HG03108 (cell line): ENCODE results near the gene SCIN.
"Not testable (repeated sequence)": the region's sequence is repeated elsewhere in the genome, so short reads cannot be mapped to it uniquely, and the experiment has no call there.

ENCODE experiments used
- ATAC-seq: cut with Tn5 transposase; IDR thresholded peaks from one replicate; pipeline ENCODE4 v1.9.1; 2021; ENCODE audit warnings: moderate library complexity; ENCODE audit not compliant: unreplicated experiment

SCIN gene

GRCh38 chr7:12570534-12571461 is at the start of gene SCIN:
TSS of gene SCIN (plus strand) at chr7:12570720. CDS start at chr7:12570787, 67 bp downstream.
- no peak for ATAC-seq

DNA sequence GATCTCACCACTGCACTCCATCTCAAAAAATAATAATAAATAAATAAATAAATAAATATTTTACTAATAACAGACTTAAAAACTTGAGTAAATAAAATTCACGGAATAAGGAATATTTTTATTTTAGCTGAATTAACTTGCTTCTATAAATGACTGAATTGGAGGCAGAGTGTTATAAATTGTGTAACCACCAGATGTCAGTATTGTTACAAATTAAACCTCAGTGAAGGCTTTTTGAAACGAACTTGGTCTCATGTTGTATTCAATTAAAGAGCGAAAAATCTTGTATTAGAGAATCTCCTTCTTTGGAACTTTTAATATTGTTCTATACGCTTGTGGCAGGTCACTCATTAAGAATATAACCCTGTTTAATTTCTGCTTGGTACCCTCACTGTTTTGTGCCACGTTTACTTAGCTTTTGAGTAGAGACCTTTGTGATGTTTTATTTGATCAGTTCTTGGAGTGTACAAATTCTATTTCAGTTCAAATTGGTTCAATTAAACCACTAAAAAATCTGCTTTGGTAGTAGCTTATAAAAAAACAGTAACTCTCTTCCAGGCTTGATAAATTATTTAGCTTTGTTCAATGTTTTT is 45.6 kb upstream of the SCIN start:
- no peak for ATAC-seq

GRCh38 chr7:12526693-12527092 is 43.8 kb upstream of the SCIN start:
- not testable (repeated sequence) for ATAC-seq

- not testable (repeated sequence) for ATAC-seq
These were observed 42.9 kb upstream of the SCIN start for GRCh38 chr7:12527670-12528069.

- ATAC-seq, result no peak
These were observed 40.4 kb upstream of the SCIN start for GRCh38 chr7:12529971-12530710.

GRCh38 chr7:12531784-12532183 is 38.7 kb upstream of the SCIN start:
- no peak for ATAC-seq

GRCh38 chr7:12534046-12534445 is 36.5 kb upstream of the SCIN start:
- ATAC-seq, result no peak

DNA sequence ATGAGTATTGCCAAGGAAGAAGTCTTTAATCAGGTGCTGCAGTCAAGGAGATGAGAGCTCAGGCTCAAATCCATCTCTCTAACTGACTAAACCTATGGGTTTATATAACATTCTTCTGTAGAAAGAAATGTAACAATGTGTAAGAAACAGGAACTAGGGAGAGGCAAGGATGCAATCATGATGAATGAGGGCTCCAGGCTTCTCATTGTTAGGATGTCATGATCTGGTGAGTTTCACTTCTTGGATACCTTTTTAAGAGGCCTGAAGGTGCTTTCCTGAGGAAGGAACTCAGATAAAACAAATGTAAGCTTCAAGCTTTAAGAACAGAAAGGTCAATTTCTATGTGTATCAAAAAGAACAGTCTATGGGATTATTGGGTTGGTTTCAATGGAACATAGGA is 30.8 kb upstream of the SCIN start:
- ATAC-seq, result no peak

- ATAC-seq, result no peak
These were observed 29.7 kb upstream of the SCIN start for GRCh38 chr7:12540850-12541249.

GRCh38 chr7:12543586-12543985 is 26.9 kb upstream of the SCIN start:
- ATAC-seq, result no peak

GRCh38 chr7:12549106-12549505 is 21.4 kb upstream of the SCIN start:
- ATAC-seq, result no peak

DNA sequence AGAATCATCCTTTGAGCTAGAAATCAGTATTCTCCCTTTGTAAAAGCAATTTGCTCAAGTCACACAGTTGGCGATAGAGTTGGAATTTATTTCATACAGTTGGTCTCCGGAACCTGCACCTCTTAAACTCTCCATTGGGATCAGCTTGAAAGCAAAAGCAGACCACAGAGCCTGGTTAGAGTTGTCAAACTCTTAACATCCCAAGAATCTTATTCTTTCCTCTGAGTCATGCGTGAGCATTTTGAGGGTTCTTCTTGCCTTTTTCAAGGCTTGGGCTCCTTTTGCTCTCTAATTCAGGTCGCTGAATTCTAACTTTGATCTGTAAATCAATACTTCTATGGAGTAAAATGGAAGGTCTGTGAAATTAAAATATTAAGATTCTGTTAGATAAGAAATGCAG is 19.6 kb upstream of the SCIN start:
- no peak for ATAC-seq

- ATAC-seq, result no peak
These were observed 17.6 kb upstream of the SCIN start for GRCh38 chr7:12552876-12553275.

DNA sequence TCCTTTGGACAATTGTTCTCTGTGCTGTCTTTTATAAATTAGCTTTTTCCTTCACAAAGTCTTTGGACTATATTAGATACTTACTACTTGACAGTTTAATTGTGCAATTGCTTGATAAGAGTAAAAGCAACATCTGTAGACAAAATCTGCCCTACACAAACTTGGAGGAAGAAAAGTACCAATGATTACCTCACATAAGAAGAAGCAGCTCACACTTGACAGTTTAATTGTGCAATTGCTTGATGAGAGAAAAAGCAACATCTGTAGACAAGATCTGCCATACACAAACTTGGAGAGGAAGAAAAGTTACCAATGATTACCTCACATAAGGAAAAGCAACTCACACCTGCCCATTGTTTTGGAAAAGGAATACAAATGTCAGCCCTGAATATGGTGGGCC is 17.1 kb upstream of the SCIN start:
- no peak for ATAC-seq

DNA sequence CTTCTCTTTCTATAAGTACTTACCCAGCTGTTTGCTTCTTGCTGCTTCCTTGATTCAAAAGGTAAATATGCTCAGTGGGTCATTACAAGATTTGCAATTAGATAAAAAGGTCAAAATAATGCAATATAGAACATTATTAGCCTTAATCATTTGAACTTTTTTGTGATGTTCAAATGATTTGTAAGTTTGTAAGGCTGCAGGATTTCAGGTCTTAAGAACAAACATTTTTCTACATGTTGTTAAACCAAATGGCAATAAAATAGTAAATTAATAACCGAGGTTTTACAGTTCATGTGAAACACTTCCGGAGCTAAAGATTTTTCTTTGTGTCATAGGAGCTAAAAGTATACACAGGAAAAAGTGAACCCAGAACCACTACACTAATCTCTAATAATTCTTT is 16.2 kb upstream of the SCIN start:
- ATAC-seq, result no peak

GRCh38 chr7:12554872-12555271 is 15.6 kb upstream of the SCIN start:
- no peak for ATAC-seq

- ATAC-seq, result not testable (repeated sequence)
These were observed 14.8 kb upstream of the SCIN start for GRCh38 chr7:12555695-12556094.

DNA sequence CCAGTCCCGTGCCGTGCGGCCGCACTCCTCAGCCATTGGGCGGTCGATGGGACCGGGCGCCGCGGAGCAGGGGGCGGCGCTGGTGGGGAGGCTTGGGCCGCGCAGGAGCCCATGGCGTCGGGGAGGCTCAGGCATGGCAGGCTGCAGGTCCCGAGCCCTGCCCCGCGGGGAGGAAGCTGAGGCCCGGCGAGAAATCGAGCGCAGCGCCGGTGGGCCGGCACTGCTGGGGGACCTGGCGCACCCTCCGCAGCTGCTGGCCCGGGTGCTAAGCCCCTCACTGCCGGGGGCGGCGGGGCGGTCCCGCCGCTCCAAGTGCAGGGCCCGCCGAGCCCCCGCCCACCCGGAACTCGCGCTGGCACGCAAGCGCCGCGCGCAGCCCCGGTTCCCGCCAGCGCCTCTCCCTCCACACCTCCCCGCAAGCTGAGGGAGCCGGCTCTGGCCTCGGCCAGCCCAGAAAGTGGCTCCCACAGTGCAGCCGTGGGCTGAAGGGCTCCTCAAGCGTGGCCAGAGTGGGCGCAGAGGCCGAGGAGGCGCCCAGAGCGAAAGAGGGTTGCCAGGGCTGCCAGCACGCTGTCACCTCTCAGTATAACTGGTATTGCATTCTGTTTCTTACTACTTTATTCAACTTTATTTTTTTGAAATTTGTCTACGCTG is 14.3 kb upstream of the SCIN start:
- ATAC-seq, result not testable (repeated sequence)

DNA sequence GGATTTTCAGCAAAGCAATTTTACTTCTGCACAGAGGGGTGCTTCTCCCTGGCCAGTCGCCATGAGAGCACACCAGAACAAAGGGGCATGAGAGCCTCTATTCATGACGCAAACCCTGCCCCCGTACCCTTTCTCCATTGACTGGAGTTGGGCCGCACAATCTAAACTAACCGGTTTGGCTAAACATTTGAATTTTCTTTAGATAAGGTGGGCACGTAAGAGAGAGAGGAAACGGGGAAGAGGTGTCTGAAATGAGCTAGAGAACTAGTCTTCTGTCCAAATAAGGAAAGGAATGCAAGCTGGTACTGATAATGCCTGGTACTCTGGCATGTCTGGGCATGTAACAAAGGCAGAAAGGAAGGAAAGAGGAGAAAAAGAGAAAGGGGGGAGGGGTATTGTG is 13.2 kb upstream of the SCIN start:
- no peak for ATAC-seq

DNA sequence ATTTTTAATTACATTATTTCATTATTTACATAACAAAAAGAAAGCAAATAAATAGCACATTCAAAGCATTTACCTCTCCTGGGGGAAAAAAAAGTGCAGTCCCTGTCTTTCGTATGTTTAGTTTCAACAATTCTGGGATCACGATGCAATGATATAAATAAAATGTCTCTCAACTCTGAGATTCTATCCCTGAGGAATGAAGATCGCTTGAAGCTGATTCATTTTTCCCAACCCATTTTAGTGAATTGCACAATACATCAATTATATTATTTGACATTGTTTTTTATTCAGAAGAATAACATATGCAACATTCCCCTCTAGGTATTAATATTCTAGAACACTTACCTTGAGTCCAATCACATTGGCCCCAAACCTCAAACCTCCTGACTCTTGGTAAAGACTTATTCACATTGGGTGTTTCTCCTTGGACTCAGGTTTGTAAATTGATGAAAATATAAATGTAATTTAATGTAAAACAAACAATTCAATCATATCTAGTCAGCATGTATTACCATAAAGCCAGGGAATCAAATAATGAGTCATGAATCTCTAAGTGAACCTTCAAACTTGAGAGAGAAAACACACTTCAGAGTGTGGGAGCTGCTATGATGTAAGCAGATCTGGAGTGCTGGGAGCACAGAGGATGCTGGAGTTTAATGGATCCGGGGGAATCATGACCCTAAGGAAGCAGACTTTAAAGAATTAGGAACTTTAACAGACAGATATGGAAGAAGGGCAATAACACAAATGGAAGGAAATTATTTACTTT is 5.3 kb upstream of the SCIN start:
- ATAC-seq, result no peak
